GM18520 (cell line): Measurements from ENCODE around the gene ARF1.

Experiments
- ATAC-seq: cut with Tn5 transposase; IDR thresholded peaks from one replicate; pipeline ENCODE4 v1.9.1; 2021; ENCODE audit not compliant: unreplicated experiment

ARF1 gene

DNA sequence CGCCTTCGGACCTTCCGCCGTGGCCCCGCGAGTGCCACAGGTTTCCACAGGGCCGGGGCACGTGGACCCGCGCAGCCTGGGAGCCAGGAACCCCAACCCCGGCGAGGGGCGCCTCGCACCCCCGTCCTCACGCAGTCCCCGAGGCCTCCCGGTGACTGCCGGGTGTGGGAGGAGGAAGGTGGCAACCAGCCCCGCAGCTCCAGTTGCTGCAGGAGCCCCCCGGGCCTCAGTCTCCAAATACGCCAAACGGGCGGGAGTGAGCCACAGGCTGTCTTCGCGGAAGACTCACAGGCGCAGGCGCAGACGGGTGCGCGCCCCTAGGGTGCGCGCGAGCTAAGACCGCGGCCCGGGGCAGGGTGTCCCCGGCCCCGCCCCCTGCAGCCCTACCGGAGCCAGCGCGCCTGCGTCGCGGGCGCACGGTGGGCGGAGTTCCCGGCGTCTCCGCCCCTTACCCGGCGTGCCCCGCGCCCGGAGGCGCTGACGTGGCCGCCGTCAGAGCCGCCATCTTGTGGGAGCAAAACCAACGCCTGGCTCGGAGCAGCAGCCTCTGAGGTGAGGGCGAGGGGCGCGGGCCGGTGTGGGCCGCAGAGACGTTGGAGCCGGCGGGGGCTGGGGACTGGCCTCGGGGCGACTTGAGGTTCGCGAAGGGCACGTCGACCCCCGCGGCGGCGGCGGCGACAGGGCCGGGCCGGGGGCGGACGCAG, at the start of gene ARF1:
Gene ARF1 (plus strand): TSS at position 495 of the 704 bp plus-strand sequence. CDS start 14,407 bp downstream, outside the sequence.
- peak; percentile 70 for ATAC-seq

- ATAC-seq = no peak
Measured at GRCh38 chr1:228033376-228033775, 49.1 kb upstream of the ARF1 start.

- no peak for ATAC-seq
Measured at GRCh38 chr1:228034954-228035837, 47.3 kb upstream of the ARF1 start.

DNA sequence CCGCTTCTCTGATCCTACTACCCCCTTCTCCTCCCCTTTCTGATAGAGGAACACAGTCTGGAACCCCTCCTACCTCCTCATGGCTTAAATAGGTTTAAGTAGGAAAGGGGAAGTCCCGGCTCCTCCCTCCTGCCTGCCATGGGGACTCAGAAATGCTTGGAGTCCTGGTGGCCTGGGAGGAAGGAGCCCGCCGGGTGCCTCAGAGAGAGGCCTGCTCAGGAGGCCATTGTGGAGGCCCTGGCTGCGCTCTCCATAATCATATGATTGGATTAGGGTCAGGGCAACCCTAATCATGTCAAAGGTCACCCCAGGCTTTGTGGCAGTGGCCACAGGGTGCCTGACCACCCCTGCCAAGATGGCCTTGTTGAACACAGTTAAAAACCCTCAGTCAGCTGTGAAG, 46.7 kb upstream of the ARF1 start:
- no peak for ATAC-seq

DNA sequence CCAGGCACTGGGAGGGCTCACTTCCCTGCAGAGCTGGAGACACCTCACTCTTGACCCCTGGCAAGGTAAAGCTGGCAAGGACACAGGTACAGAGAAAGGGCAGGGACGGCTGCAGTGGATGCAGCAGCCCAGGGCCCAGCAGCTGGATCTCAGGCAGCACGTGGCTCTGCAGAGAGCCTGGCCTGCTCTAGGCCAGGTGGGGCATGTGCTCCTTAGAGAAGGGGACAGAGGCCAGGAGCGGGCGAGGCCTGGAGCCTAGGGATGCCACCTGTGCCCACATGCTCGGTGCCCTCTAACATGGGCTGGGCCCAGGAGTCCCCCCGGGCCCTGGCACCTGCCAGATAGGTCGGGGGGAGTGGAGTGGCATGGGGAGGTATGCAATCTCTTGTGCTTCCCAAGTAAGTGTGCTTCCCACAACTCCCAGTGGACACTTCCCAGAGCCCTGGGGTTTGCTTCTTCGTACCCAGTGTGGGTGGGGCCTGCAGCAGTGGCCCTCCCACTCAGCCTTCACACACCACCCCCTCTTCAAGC, 45.7 kb upstream of the ARF1 start:
- no peak for ATAC-seq

DNA sequence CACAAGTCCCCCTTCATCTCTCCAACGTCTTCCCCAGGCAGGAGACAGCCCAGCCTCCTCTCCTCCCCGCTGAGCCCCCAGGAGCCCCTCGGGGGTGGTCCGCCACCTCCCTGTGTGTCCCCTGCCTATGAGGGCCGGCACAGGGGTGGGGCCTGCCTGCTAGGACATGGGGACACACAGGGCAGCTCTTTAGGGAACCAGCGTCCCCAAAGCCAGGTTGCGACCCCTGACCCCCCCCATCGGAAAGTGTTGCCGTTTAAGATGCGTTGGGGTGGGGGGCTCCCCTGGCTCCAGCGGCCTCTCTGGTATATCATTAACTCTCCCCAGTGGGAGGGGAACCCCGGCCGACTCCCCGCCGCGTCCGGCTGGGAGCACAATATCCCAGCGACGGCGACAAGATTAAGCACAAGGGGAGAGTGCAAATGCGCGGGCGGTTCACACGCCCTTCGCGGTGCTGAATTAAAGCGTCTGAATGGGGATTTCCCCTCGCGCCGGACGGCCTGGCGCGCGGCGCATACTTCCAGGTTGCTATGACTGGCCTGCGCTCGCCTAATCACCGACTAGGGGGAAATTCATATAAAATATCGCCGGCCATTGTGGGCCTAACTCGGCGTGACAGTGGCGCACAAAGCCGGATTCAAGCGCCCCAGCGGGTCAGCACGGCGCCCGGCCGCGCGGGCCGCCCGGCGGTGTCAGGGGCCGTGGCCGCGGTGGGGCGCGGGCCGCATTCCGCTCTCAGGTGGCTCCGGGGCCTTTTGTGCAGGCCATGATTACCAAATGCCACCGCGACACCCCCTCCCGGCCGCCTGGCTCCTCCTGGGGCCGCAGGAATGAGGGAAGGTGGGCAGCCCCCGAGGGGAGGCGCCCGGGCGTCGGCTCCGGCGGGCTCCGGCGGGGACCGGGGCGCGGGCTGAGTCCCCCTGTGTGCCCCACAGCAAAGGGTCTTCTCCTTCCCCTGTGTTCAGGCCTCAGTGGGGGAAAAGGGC, 44.8 kb upstream of the ARF1 start:
- ATAC-seq = peak; percentile 77

GRCh38 chr1:228038387-228039005, 44.0 kb upstream of the ARF1 start:
- ATAC-seq = no peak

DNA sequence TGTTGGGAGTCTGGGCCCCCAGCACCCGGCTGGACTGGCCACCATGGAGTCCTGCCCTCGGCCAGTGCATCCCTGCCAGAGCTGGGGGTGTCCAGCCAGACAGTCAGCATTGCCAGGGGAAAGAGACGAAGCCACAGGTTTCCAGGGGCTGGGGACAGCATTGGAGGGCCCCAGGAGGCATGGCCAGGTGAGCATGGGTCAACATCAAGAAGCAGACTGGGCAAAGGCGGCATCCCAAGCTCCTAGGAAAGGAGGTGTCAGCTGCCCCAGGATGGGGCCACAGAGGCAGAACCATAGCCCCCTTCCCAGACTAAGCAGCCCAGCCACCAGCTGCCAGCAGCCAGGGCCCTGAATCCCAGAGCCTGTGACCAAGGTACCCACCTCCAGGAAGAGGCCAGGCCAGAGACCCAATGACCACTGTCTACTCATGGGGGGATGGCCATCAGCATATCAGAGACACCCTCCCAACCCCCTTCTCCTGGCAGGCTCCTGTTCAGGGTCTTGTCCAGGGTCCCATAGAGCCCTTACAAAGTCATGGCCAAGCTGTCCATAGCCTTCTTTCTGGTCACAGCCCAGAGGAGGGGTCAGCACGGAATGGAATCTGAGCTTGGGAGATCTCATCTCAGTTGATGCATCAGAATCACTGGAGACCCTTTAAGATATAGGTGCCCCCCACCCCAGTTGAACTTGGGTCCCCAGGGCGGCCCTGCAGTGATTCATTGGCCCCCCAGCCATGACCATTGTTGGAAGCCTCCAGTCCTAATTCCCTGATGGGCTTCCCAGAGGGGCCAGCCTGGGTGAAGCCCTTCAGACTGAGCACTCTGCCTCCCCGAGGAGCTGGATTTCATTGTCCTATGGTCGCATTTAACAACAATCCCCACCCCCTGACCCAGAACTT, 43.3 kb upstream of the ARF1 start:
- no peak for ATAC-seq

GRCh38 chr1:228039986-228040385, 42.5 kb upstream of the ARF1 start:
- ATAC-seq = no peak

DNA sequence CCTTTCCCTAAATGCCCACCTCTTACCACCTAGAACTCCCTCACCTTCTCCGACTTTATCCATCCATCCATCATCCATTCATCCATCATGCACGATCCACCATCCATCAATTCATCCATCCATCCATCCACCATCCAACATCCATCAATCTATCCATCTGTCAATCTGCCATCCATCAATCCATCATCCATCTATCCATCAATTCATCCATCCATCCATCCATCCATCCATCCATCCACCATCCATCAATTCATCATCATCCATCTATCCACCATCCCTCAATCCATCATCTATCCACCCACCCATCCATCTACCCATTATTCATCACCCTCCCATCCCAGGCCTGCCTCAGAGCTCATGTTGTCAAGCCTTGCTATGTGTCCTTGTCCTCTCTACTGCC, 41.2 kb upstream of the ARF1 start:
- no peak for ATAC-seq

- no peak for ATAC-seq
Measured at GRCh38 chr1:228042508-228042907, 40.0 kb upstream of the ARF1 start.

DNA sequence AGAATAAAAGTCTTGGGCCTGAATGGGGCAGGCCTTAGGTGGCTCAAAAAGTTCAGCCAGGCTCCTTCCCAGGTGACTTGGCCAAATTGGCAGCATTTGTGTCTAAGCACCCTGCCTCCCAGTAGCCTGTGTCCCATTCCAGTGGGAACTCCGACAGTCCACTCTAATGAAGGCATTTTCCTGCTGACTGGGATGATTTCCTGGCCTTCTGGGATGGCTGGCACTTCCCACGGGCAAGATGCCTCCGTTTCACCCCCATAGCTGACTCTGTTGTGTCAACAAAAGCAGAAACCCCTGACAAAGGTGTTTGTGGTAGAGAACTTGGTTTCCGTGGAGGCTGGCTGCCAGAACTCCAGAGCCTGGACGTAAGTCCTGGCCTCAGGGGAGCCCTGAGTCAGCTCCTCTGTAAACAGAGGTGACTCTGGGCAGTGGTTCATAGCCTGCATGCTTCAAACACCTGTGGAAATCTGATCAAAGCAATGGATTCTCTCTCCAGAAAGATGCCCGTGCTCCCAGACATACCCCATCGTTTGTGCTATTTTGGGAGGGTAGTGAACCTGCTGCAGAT, 39.1 kb upstream of the ARF1 start:
- ATAC-seq = no peak

GRCh38 chr1:228044961-228045360, 37.5 kb upstream of the ARF1 start:
- no peak for ATAC-seq

GRCh38 chr1:228045405-228045804, 37.1 kb upstream of the ARF1 start:
- ATAC-seq = no peak

GRCh38 chr1:228045871-228046270, 36.6 kb upstream of the ARF1 start:
- no peak for ATAC-seq

GRCh38 chr1:228046421-228047182, 35.9 kb upstream of the ARF1 start:
- no peak for ATAC-seq

- no peak for ATAC-seq
Measured at GRCh38 chr1:228047183-228047466, 35.4 kb upstream of the ARF1 start.

DNA sequence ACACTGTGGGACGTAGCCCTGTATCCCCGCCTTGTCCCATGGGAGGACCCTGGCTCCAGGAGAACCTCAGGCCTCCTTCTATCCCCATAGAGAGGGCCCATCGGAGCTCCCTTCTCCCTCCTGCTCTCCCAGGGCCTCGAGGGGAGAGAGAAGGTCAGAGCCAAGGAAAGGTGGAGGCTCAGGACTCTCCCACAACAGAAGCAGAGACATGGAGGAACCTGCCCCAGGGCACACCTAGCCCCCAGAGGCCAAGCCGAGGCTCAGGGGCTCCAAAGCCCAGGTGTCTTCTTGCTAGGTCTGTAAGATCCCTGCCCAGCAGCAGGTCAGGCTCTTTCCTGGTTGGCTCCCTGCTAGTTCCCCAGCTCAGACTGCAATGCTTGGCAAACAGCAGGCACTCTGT, 34.4 kb upstream of the ARF1 start:
- no peak for ATAC-seq
